SK-N-SH treated with all-trans-retinoic acid at 6 μM for 48 hours (cell line): ENCODE measurements around the gene RYR1.

Experiments used
- ARNTL ChIP-seq: fragments of 450-650 bp; formaldehyde crosslinking; IDR thresholded peaks from 2 replicates; pipeline ENCODE4 v1.5.0; 2020; ENCODE audit warnings: low read depth, mild to moderate bottlenecking, moderate library complexity, borderline replicate concordance
- BACH2 ChIP-seq: fragments of 250-450 bp; sonication (Bioruptor Pico); IDR thresholded peaks from 2 replicates; pipeline ENCODE4 v1.9.0; 2021; ENCODE audit warnings: mild to moderate bottlenecking, borderline replicate concordance
- ESRRG ChIP-seq: fragments of 250-450 bp; sonication (Bioruptor Pico); IDR thresholded peaks from 2 replicates; pipeline ENCODE4 v1.6.1; 2021; ENCODE audit warnings: mild to moderate bottlenecking
- ISL1 ChIP-seq: fragments of 250-450 bp; sonication (Bioruptor Pico); IDR thresholded peaks from 2 replicates; pipeline ENCODE4 v2.1.2; 2022; ENCODE audit warnings: mild to moderate bottlenecking, moderate library complexity
- RARB ChIP-seq: fragments of 250-450 bp; sonication (Bioruptor Pico); IDR thresholded peaks from 2 replicates; pipeline ENCODE4 v1.8.0; 2021; ENCODE audit warnings: mild to moderate bottlenecking, moderate library complexity
- SNAI2 ChIP-seq: fragments of 250-450 bp; sonication (Bioruptor Pico); IDR thresholded peaks from 2 replicates; pipeline ENCODE4 v1.5.0; 2020; ENCODE audit warnings: mild to moderate bottlenecking, moderate library complexity
- ZFP3 ChIP-seq: fragments of 250-450 bp; sonication (Bioruptor Pico); IDR thresholded peaks from 2 replicates; pipeline ENCODE4 v1.5.0; 2020; ENCODE audit warnings: mild to moderate bottlenecking, moderate library complexity
- ZFP30 ChIP-seq: fragments of 450-650 bp; formaldehyde crosslinking; IDR thresholded peaks from 2 replicates; pipeline ENCODE4 v1.5.0; 2022; ENCODE audit warnings: mild to moderate bottlenecking, moderate library complexity
- ZNF8 ChIP-seq: fragments of 450-650 bp; formaldehyde crosslinking; IDR thresholded peaks from 2 replicates; pipeline ENCODE4 v1.5.0; 2020; ENCODE audit warnings: mild to moderate bottlenecking, moderate library complexity
- TF ChIP-seq, protein P1 (sequence below): fragments of 250-450 bp; sonication (Bioruptor Pico); IDR thresholded peaks from 2 replicates; pipeline ENCODE4 v1.8.0; 2020; ENCODE audit warnings: mild to moderate bottlenecking, moderate library complexity, borderline replicate concordance
- TF ChIP-seq, protein P2 (sequence below): fragments of 250-450 bp; sonication (Bioruptor Pico); IDR thresholded peaks from 2 replicates; pipeline ENCODE4 v1.5.1; 2020; ENCODE audit warnings: low read depth, mild to moderate bottlenecking, moderate library complexity
- TF ChIP-seq, protein P3 (sequence below): fragments of 250-450 bp; sonication (Bioruptor Pico); IDR thresholded peaks from 2 replicates; pipeline ENCODE4 v1.8.0; 2021; ENCODE audit warnings: low read depth, mild to moderate bottlenecking, moderate library complexity, borderline replicate concordance

DNA sequence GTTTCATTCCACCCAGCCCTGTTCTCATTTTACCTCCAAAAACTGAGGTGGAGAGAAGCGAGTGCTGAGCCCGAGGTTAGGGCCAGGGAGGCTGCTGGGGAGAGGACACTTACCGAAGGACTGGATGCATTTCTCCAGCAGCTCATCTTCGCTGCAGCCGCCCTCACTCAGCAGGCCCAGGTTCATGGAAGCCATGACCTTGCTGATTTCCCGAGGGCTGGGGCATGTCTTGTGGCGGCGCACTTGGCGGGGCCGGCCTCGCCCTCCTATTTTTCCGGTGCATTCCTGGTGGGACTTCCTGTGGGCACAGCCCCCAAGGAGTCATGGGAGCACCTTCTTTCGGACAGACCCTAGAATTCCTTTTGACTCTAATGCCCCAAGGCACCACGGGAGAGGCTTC, 11.6 kb upstream of the RYR1 start:
- TF ChIP-seq ESRRG: no peak
- no peak for TF ChIP-seq ARNTL (CRISPR knock-in tag)
- TF ChIP-seq, protein P1, sequence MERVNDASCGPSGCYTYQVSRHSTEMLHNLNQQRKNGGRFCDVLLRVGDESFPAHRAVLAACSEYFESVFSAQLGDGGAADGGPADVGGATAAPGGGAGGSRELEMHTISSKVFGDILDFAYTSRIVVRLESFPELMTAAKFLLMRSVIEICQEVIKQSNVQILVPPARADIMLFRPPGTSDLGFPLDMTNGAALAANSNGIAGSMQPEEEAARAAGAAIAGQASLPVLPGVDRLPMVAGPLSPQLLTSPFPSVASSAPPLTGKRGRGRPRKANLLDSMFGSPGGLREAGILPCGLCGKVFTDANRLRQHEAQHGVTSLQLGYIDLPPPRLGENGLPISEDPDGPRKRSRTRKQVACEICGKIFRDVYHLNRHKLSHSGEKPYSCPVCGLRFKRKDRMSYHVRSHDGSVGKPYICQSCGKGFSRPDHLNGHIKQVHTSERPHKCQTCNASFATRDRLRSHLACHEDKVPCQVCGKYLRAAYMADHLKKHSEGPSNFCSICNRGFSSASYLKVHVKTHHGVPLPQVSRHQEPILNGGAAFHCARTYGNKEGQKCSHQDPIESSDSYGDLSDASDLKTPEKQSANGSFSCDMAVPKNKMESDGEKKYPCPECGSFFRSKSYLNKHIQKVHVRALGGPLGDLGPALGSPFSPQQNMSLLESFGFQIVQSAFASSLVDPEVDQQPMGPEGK (CRISPR knock-in tag): no peak
- TF ChIP-seq, protein P2, sequence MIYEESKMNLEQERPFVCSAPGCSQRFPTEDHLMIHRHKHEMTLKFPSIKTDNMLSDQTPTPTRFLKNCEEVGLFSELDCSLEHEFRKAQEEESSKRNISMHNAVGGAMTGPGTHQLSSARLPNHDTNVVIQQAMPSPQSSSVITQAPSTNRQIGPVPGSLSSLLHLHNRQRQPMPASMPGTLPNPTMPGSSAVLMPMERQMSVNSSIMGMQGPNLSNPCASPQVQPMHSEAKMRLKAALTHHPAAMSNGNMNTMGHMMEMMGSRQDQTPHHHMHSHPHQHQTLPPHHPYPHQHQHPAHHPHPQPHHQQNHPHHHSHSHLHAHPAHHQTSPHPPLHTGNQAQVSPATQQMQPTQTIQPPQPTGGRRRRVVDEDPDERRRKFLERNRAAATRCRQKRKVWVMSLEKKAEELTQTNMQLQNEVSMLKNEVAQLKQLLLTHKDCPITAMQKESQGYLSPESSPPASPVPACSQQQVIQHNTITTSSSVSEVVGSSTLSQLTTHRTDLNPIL (CRISPR knock-in tag): no peak
- no peak for TF ChIP-seq RARB (CRISPR knock-in tag)
- TF ChIP-seq BACH2 (CRISPR knock-in tag): no peak
- no peak for TF ChIP-seq ZFP3 (CRISPR knock-in tag)
- TF ChIP-seq ZFP30 (CRISPR knock-in tag): no peak
- no peak for TF ChIP-seq SNAI2 (CRISPR knock-in tag)
- TF ChIP-seq, protein P3, sequence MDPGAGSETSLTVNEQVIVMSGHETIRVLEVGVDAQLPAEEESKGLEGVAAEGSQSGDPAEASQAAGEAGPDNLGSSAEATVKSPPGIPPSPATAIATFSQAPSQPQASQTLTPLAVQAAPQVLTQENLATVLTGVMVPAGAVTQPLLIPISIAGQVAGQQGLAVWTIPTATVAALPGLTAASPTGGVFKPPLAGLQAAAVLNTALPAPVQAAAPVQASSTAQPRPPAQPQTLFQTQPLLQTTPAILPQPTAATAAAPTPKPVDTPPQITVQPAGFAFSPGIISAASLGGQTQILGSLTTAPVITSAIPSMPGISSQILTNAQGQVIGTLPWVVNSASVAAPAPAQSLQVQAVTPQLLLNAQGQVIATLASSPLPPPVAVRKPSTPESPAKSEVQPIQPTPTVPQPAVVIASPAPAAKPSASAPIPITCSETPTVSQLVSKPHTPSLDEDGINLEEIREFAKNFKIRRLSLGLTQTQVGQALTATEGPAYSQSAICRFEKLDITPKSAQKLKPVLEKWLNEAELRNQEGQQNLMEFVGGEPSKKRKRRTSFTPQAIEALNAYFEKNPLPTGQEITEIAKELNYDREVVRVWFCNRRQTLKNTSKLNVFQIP: no peak
- TF ChIP-seq ISL1 (CRISPR knock-in tag): no peak
- TF ChIP-seq ZNF8 (CRISPR knock-in tag): no peak
